Hepatocyte (in vitro differentiated cells): ENCODE data around the gene ERG. TPM values are rescaled to one million over a fixed set of nuclear protein-coding genes. Genes with fewer than 3 reads are reported as not detected.

Experiments used
- DNase-seq: peaks from one replicate; pipeline ENCODE4 v3.0.0-alpha.2; 2016; ENCODE audit warnings: low spot score
- H2AFZ ChIP-seq: fragments of 200-600 bp; sonication (generic); 2 replicates; pipeline ENCODE4 v1.6.0; 2016; ENCODE audit warnings: antibody characterized with exemption, mild to moderate bottlenecking
- H3K27ac ChIP-seq: fragments of 200-600 bp; sonication (generic); 2 replicates; pipeline ENCODE4 v1.5.1; 2016; ENCODE audit warnings: mild to moderate bottlenecking
- H3K27me3 ChIP-seq: fragments of 200-600 bp; sonication (generic); 2 replicates; pipeline ENCODE4 v1.6.1; 2016
- H3K36me3 ChIP-seq: fragments of 200-600 bp; sonication (generic); replicated peaks from 2 replicates; pipeline ENCODE4 v1.5.1; 2016; ENCODE audit warnings: low read depth; ENCODE audit not compliant: insufficient read depth
- H3K4me1 ChIP-seq: fragments of 200-600 bp; sonication (generic); 2 replicates; pipeline ENCODE4 v1.5.1; 2016; ENCODE audit warnings: mild to moderate bottlenecking, moderate library complexity; ENCODE audit not compliant: insufficient read depth
- H3K4me2 ChIP-seq: fragments of 200-600 bp; sonication (generic); 2 replicates; pipeline ENCODE4 v1.6.0; 2016
- H3K4me3 ChIP-seq: fragments of 200-600 bp; sonication (generic); 2 replicates; pipeline ENCODE4 v1.5.1; 2016; ENCODE audit warnings: mild to moderate bottlenecking
- H3K79me2 ChIP-seq: fragments of 200-600 bp; sonication (generic); 2 replicates; pipeline ENCODE4 v1.6.0; 2017; ENCODE audit warnings: mild to moderate bottlenecking
- H3K9me2 ChIP-seq: fragments of 200-600 bp; sonication (generic); replicated peaks from 2 replicates; pipeline ENCODE4 v1.6.0; 2017; ENCODE audit warnings: mild to moderate bottlenecking; ENCODE audit not compliant: insufficient read depth
- H3K9me3 ChIP-seq: fragments of 200-600 bp; sonication (generic); 2 replicates; pipeline ENCODE4 v1.5.1; 2016; ENCODE audit warnings: low read depth, mild to moderate bottlenecking
- H4K20me1 ChIP-seq: fragments of 200-600 bp; sonication (generic); 2 replicates; pipeline ENCODE4 v1.6.0; 2016; ENCODE audit warnings: mild to moderate bottlenecking; ENCODE audit not compliant: insufficient read depth, poor library complexity, severe bottlenecking
- CTCF ChIP-seq: fragments of 200-600 bp; sonication (generic); IDR thresholded peaks from 2 replicates; pipeline ENCODE4 v1.5.1; 2016; ENCODE audit warnings: antibody characterized with exemption, mild to moderate bottlenecking; ENCODE audit not compliant: poor library complexity
- EZH2 ChIP-seq: fragments of 200-600 bp; sonication (generic); IDR thresholded peaks from 2 replicates; pipeline ENCODE4 v1.6.1; 2016; ENCODE audit warnings: antibody characterized with exemption, mild to moderate bottlenecking, borderline replicate concordance
- EZH2phosphoT487 ChIP-seq: fragments of 200-600 bp; sonication (generic); IDR thresholded peaks from one replicate; pipeline ENCODE4 v1.6.1; 2018; ENCODE audit warnings: antibody characterized with exemption, mild to moderate bottlenecking, low read depth, moderate library complexity; ENCODE audit not compliant: unreplicated experiment, severe bottlenecking
- WGBS: methylation state at CpG from one replicate; pipeline ENCODE4 v1.1.6; 2016; ENCODE audit warnings: low lambda C conversion rate; ENCODE audit errors: missing lambda C conversion rate; 5-methylcytosine and 5-hydroxymethylcytosine counted together
- polyA plus RNA-seq: library from polyadenylated mRNA; unstranded; fragments of >200 nt; fragmentation: Nextera tagmentation; extraction: Ambion mirVana; gene quantifications from 2 replicates; pipeline ENCODE4 v1.2.1, GENCODE V29; 2016
- total RNA-seq: library from RNA; depleted of rRNA; stranded (reverse); fragments of >200 nt; gene quantifications from 2 replicates; pipeline ENCODE4 v1.2.3, GENCODE V29; 2014

The ERG gene
- total and polyA plus RNA-seq, 2 experiments from 2014 or later: 2.5 to 5.1 TPM

GRCh38 chr21:38384675-38385426, 113.4 kb downstream of the ERG start:
- Histone ChIP-seq H3K27me3 (no peaks in the 10 kb centered on the region), H3K79me2 (no peaks in the 10 kb centered on the region), H3K27ac (no peak overlapping the region), H3K9me3 (no peaks in the 10 kb centered on the region), H2AFZ (no peak overlapping the region), H3K9me2 (no peaks in the 10 kb centered on the region), H3K4me3 (no peak overlapping the region), H3K4me1 (no peaks in the 10 kb centered on the region), H3K36me3 (no peaks in the 10 kb centered on the region), H4K20me1 (no peaks in the 10 kb centered on the region), H3K4me2 (no peak overlapping the region)
- WGBS: 86% methylated on average over 8 of the region's 8 CpGs
- DNase-seq: no peak
- no peak for TF ChIP-seq EZH2phosphoT487
- TF ChIP-seq CTCF: no peak
- no peak for TF ChIP-seq EZH2

GRCh38 chr21:38384238-38384560, 114.1 kb downstream of the ERG start:
- H3K79me2 ChIP-seq: no peaks in the 10 kb centered on the region
- no peak for DNase-seq
- no peak overlapping the region for H3K4me3 ChIP-seq
- no peaks in the 10 kb centered on the region for H3K36me3 ChIP-seq
- no peaks in the 10 kb centered on the region for H3K9me2 ChIP-seq
- no peaks in the 10 kb centered on the region for H3K4me1 ChIP-seq
- H3K27ac ChIP-seq: no peak overlapping the region
- no peak overlapping the region for H3K4me2 ChIP-seq
- no peaks in the 10 kb centered on the region for H3K9me3 ChIP-seq
- TF ChIP-seq EZH2phosphoT487: no peak
- no peak for TF ChIP-seq CTCF
- TF ChIP-seq EZH2: no peak
- no peaks in the 10 kb centered on the region for H4K20me1 ChIP-seq
- H2AFZ ChIP-seq: no peak overlapping the region
- 68% methylated on average over 8 of the region's 8 CpGs for WGBS
- no peaks in the 10 kb centered on the region for H3K27me3 ChIP-seq

- Histone ChIP-seq H3K27ac (no peak overlapping the region), H3K9me2 (no peaks in the 10 kb centered on the region)
Observed at GRCh38 chr21:38383411-38384237, 114.7 kb downstream of the ERG start.

More at GRCh38 chr21:38383411-38384237, 114.7 kb downstream of the ERG start:
- Histone ChIP-seq H3K27me3 (no peaks in the 10 kb centered on the region), H3K4me1 (no peaks in the 10 kb centered on the region), H3K79me2 (no peaks in the 10 kb centered on the region), H3K4me3 (no peak overlapping the region), H3K4me2 (no peak overlapping the region), H4K20me1 (no peaks in the 10 kb centered on the region), H3K9me3 (no peaks in the 10 kb centered on the region), H3K36me3 (no peaks in the 10 kb centered on the region), H2AFZ (no peak overlapping the region)
- DNase-seq: no peak
- TF ChIP-seq EZH2 (no peak), CTCF (no peak), EZH2phosphoT487 (no peak)
- WGBS: 95% methylated on average over 30 of the region's 34 CpGs
